ENCODE data around the gene CDC42BPB.

DNA sequence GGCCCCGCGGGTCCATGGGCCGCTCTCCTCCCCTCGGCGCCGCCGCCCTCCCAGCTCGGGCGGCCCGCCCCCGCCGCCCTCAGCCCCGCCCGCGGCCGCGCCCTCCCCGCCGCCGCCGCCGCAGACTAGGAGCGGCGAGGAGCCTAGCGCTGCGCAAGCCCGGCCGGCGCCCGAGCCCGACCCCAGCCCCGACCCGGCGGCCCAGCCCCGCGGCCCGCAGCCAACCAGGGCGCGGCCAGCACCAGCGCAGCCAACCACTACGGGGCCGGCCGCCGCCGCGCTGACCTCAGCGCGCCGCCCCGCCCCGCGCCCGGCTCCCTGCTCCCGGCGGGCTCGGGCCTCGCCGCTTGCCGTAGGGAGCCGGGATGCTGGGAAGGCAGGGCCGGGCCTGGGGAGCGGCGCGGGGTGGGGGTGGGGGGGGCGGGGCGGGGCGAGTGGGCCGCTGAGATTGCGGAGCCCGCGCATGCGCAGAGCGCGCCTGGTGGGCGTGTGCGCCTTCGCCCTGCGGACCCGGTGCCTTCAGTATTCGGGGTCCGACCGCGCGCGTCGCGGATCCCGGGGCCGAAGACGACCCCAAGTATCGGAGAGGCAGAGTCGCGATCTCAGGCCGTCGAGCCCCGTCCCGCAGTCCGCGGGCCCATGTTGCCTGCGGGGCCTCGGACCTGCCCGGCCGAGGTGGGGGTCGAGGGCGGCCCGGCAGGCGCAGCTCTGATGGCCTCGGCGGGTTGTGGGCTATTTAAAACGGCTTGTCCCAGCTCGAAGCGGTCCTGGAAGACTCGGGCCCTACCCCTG is at the start of gene CDC42BPB:
- no peak for TF ChIP-seq CTCF (IDR thresholded peaks at IDR 0.05)
- no peak for TF ChIP-seq POLR2A (IDR thresholded peaks at IDR 0.05)
- TF ChIP-seq POLR2AphosphoS5 (IDR thresholded peaks at IDR 0.05), result peak; percentile 35 to 62 (median 56)

All from breast epithelium (tissue), 3 donors.